BLaER1 (cell line): ENCODE results near the gene KCNQ4.

ENCODE experiments used
- H3K27ac ChIP-seq: shearing (Covaris generic); formaldehyde crosslinking; 2 replicates; pipeline ENCODE4 v1.8.1; 2022
- H3K27me3 ChIP-seq: shearing (Covaris generic); formaldehyde crosslinking; 2 replicates; pipeline ENCODE4 v1.8.1; 2022
- H3K36me3 ChIP-seq: shearing (Covaris generic); formaldehyde crosslinking; 2 replicates; pipeline ENCODE4 v1.8.1; 2022
- H3K4me1 ChIP-seq: shearing (Covaris generic); formaldehyde crosslinking; 2 replicates; pipeline ENCODE4 v1.8.1; 2022
- H3K4me2 ChIP-seq: shearing (Covaris generic); formaldehyde crosslinking; 2 replicates; pipeline ENCODE4 v1.8.1; 2022
- H3K4me3 ChIP-seq: shearing (Covaris generic); formaldehyde crosslinking; 2 replicates; pipeline ENCODE4 v1.8.1; 2022
- H3K9ac ChIP-seq: shearing (Covaris generic); formaldehyde crosslinking; 2 replicates; pipeline ENCODE4 v1.8.1; 2022
- H3K9me3 ChIP-seq: shearing (Covaris generic); formaldehyde crosslinking; 2 replicates; pipeline ENCODE4 v1.8.1; 2022
- H4K20me1 ChIP-seq: shearing (Covaris generic); formaldehyde crosslinking; 2 replicates; pipeline ENCODE4 v1.8.1; 2022
- Cebpa-rat ChIP-seq: shearing (Covaris generic); IDR thresholded peaks from 2 replicates; pipeline ENCODE4 v1.8.1; 2022

Gene KCNQ4

DNA sequence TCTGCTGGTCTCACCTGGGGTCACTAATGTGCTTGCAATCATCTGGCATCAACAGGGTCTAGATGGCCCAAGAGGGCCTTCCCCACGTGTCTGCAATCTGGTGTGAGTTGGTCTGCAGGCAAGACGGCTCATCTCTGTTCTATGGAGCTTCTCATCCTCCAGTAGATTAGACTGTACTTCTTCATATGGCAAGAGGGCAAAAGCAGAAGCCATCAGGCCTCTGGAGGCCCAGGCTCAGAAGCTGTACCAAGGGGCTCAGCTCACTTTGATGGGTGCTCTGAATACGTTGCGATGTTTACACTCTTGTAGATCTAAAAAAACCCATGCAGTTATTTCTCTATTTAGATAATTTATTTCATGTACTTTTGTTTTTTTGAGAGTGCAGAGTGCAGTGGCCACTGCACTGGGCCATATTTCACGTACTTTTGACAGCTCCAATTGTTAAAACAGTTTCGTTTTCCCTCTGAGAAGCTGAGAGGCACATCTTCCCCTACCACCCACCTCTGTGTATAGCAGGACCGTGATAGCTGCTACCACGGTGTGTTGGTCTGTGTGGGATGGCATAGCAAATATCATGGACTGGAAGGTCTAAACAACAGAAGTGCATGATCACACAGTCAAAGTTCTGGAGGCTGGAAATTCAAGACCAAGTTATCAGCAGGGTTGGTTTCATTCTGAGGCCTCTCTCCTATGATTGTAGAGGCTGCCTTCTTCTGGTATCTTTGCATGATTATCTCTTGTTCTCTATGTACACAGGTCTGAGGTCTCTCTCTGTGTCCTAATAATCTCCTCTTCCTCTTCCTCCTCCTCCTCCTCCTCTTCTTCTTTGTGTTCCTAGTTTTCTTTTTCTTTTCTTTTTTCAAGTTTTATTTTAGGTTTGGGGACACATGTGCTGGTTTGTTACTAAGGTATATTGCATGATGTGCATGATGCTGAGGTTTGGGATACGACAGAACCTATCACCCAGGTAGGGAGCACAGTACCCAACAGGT, 61.6 kb downstream of the KCNQ4 start:
- Histone ChIP-seq H3K36me3 (no peaks in the 10 kb centered on the region), H3K27ac (peak overlapping the region; percentile 36; the same call in 1 of the 2 replicates), H3K4me2 (peak overlapping the region; percentile 76), H3K27me3 (no peaks in the 10 kb centered on the region), H3K4me1 (peaks cover 90% of the 10 kb centered on the region), H3K4me3 (no peak overlapping the region), H4K20me1 (no peaks in the 10 kb centered on the region), H3K9ac (no peak overlapping the region), H3K9me3 (no peaks in the 10 kb centered on the region)
- TF ChIP-seq Cebpa-rat: no peak

GRCh38 chr1:40845895-40846294, 62.3 kb downstream of the KCNQ4 start:
- no peaks in the 10 kb centered on the region for H3K27me3 ChIP-seq
- no peaks in the 10 kb centered on the region for H3K9me3 ChIP-seq
- no peaks in the 10 kb centered on the region for H3K36me3 ChIP-seq
- no peak overlapping the region for H3K4me2 ChIP-seq
- no peak for TF ChIP-seq Cebpa-rat
- H3K9ac ChIP-seq: no peak overlapping the region
- H3K4me3 ChIP-seq: no peak overlapping the region
- H3K4me1 ChIP-seq: peaks cover 83% of the 10 kb centered on the region
- H4K20me1 ChIP-seq: no peaks in the 10 kb centered on the region
- no peak overlapping the region for H3K27ac ChIP-seq

- Histone ChIP-seq H3K9ac (no peak overlapping the region; the same call in 1 of the 2 replicates), H3K27ac (no peak overlapping the region), H3K9me3 (no peaks in the 10 kb centered on the region), H3K4me3 (no peak overlapping the region), H3K36me3 (no peaks in the 10 kb centered on the region), H4K20me1 (no peaks in the 10 kb centered on the region), H3K4me1 (peaks cover 70% of the 10 kb centered on the region), H3K4me2 (peak overlapping the region; percentile 27), H3K27me3 (no peaks in the 10 kb centered on the region)
- no peak for TF ChIP-seq Cebpa-rat
Measured at GRCh38 chr1:40847023-40847745, 63.6 kb downstream of the KCNQ4 start.

DNA sequence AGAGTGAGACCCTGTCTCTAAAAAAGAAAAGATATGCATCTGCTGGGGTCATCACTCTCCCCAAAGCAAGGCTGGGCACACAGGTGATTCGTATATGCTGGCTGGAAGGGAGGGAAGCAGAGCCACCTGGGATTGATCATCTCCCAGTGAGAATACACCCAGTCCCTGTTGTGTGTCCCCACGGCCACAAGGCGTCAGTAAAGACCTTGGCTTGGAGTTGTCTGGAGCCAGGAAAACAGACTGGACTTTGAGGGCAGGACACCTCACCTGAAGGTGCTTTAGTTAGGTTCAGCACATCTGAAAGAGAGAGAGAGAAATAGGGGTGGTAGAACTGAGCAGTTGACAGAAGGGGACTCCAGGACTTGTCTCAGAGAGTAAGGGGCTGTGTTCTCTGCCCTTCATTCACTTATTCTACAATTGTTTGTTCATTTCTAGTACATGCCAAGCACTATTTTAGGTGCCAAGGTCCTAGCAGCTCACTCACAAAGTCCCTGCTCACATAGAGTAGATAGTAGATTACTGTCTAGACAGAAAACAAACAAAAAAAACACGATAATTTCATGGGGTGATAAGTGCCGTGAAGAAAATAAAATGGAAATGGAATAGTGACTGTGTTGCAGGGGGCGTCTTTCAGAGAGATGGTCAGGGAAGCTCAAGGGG, 65.1 kb downstream of the KCNQ4 start:
- TF ChIP-seq Cebpa-rat: no peak

DNA sequence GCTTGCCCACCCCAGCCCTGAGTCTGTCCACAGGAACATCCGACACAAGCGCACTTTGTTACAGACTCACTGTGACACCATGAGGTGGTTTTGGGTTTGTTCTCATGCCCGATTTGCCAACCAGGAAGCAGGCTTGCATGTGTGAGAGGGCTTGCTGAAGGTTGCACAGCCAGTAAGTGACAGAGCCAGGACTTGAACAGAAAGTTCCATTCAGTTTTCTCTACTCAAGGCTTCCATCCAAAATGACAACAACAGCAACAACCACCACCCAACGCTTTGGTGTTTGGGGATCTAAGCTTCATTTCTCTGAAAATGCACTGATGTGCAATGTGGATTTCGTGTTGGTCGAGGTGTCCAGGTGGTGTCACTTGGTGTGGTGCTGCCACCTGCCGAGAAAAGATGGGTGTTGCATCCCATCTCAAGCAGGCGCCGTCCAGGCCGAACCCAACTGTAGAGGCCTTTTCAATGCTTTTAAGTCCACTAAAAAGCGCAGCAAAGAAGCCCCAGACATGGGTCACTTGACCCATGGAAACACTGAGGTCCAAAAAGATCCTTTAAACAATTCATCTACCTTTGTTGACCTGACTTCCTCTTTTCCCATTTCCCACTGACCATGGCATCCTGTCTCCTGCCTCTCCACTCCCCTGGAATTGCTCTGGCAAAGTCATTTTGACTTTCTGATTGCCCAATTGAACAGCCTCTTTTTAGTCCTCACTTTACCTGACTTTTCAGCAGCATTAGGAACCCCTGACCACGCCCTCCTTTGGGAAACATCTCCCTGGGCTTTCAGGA, 66.4 kb downstream of the KCNQ4 start:
- H3K27ac ChIP-seq: no peak overlapping the region
- TF ChIP-seq Cebpa-rat: no peak
- H3K36me3 ChIP-seq: no peaks in the 10 kb centered on the region
- H3K4me1 ChIP-seq: peaks cover 42% of the 10 kb centered on the region
- H3K4me2 ChIP-seq: peak overlapping the region; percentile 60
- no peak overlapping the region; the same call in 1 of the 2 replicates for H3K9ac ChIP-seq
- H3K27me3 ChIP-seq: no peaks in the 10 kb centered on the region
- H3K4me3 ChIP-seq: no peak overlapping the region
- H4K20me1 ChIP-seq: no peaks in the 10 kb centered on the region
- no peaks in the 10 kb centered on the region for H3K9me3 ChIP-seq

More for the DNA sequence above, 65.1 kb downstream of the KCNQ4 start:
- H3K36me3 ChIP-seq: no peaks in the 10 kb centered on the region
- H3K27me3 ChIP-seq: no peaks in the 10 kb centered on the region
- H3K9me3 ChIP-seq: no peaks in the 10 kb centered on the region
- peaks cover 56% of the 10 kb centered on the region for H3K4me1 ChIP-seq
- no peak overlapping the region for H3K9ac ChIP-seq
- H4K20me1 ChIP-seq: no peaks in the 10 kb centered on the region
- H3K27ac ChIP-seq: no peak overlapping the region
- H3K4me2 ChIP-seq: peak overlapping the region; percentile 60
- no peak overlapping the region for H3K4me3 ChIP-seq

GRCh38 chr1:40851643-40852042, 68.1 kb downstream of the KCNQ4 start:
- H3K4me3 ChIP-seq: no peak overlapping the region
- no peak overlapping the region for H3K27ac ChIP-seq
- H3K4me1 ChIP-seq: peaks cover 31% of the 10 kb centered on the region
- H3K36me3 ChIP-seq: no peaks in the 10 kb centered on the region
- H3K27me3 ChIP-seq: no peaks in the 10 kb centered on the region
- no peak for TF ChIP-seq Cebpa-rat
- no peaks in the 10 kb centered on the region for H4K20me1 ChIP-seq
- H3K9me3 ChIP-seq: no peaks in the 10 kb centered on the region
- H3K4me2 ChIP-seq: no peak overlapping the region
- H3K9ac ChIP-seq: no peak overlapping the region

- Histone ChIP-seq H3K9ac (no peak overlapping the region), H3K27me3 (no peaks in the 10 kb centered on the region)
Measured at GRCh38 chr1:40853113-40853884, 69.7 kb downstream of the KCNQ4 start.

GRCh38 chr1:40853885-40854170, 70.2 kb downstream of the KCNQ4 start:
- Histone ChIP-seq H3K36me3 (no peaks in the 10 kb centered on the region), H3K4me2 (no peak overlapping the region), H3K4me1 (peaks cover 11% of the 10 kb centered on the region), H3K27me3 (no peaks in the 10 kb centered on the region), H3K9ac (no peak overlapping the region), H4K20me1 (no peaks in the 10 kb centered on the region), H3K27ac (no peak overlapping the region), H3K9me3 (no peaks in the 10 kb centered on the region), H3K4me3 (no peak overlapping the region)
- TF ChIP-seq Cebpa-rat: no peak

More at GRCh38 chr1:40853113-40853884, 69.7 kb downstream of the KCNQ4 start:
- peaks cover 17% of the 10 kb centered on the region for H3K4me1 ChIP-seq
- no peak overlapping the region for H3K27ac ChIP-seq
- no peaks in the 10 kb centered on the region for H4K20me1 ChIP-seq
- H3K36me3 ChIP-seq: no peaks in the 10 kb centered on the region
- no peaks in the 10 kb centered on the region for H3K9me3 ChIP-seq
- no peak for TF ChIP-seq Cebpa-rat
- no peak overlapping the region for H3K4me2 ChIP-seq
- no peak overlapping the region for H3K4me3 ChIP-seq

- H3K4me3 ChIP-seq: no peak overlapping the region
- H3K27me3 ChIP-seq: no peaks in the 10 kb centered on the region
- no peak overlapping the region for H3K9ac ChIP-seq
- H4K20me1 ChIP-seq: peaks cover 2% of the 10 kb centered on the region; the same call in 1 of the 2 replicates
- TF ChIP-seq Cebpa-rat: no peak
- no peaks in the 10 kb centered on the region for H3K36me3 ChIP-seq
- H3K4me2 ChIP-seq: no peak overlapping the region
- H3K9me3 ChIP-seq: no peaks in the 10 kb centered on the region
- H3K4me1 ChIP-seq: peaks cover 16% of the 10 kb centered on the region
- H3K27ac ChIP-seq: no peak overlapping the region
Measured at GRCh38 chr1:40855513-40855912, 71.9 kb downstream of the KCNQ4 start.
